ENCODE data around the gene PRM3.

- no peak for TF ChIP-seq POLR2A (IDR thresholded peaks at IDR 0.05)
- TF ChIP-seq CTCF (IDR thresholded peaks at IDR 0.05): no peak
Observed at GRCh38 chr16:11241480-11242204, 31.8 kb downstream of the PRM3 start.

Measured in adrenal gland (tissue), 5 donors.